H1 (cell line): ENCODE measurements around the gene CDH12. TPM values are rescaled to one million over a fixed set of nuclear protein-coding genes. Genes with fewer than 3 reads are reported as not detected.
"Not testable (repeated sequence)": the region's sequence is repeated elsewhere in the genome, so short reads cannot be mapped to it uniquely, and the experiment has no call there.

Experiments used
- CTCF ChIA-PET: fragments of 300-600 bp; sonication (Branson Sonifier 250); formaldehyde crosslinking; loops from one replicate; lab custom pipeline; 2021; ENCODE audit not compliant: partially characterized antibody; lab: Charles Lee
- POLR2A ChIA-PET: fragments of 300-600 bp; sonication (Branson Sonifier 250); formaldehyde crosslinking; loops from one replicate; lab custom pipeline; 2021; ENCODE audit warnings: inconsistent platforms; ENCODE audit not compliant: partially characterized antibody; lab: Charles Lee
- DNase-seq, 2 experiments: peaks; one replicate each; pipeline versions ENCODE4 v3.0.0 to v3.0.0-alpha.2; 2010 to 2022; ENCODE audit warnings: low spot score in 2 of 2, low read depth in 1 of 2, mixed read lengths in 1 of 2
- FAIRE-seq: peaks from 2 replicates; lab custom pipeline; 2011; peaks lifted over from hg19 to GRCh38; lab: Jason Lieb, UNC
- H2AFZ ChIP-seq: 2 replicates; pipeline ENCODE4 v1.8.1; 2012; ENCODE audit warnings: low read length, inconsistent platforms
- H2AK5ac ChIP-seq: 2 replicates; pipeline ENCODE4 v1.6.1; 2013; ENCODE audit warnings: low read depth, low read length
- H2BK120ac ChIP-seq: replicated peaks from 2 replicates; pipeline ENCODE3; 2013; ENCODE audit warnings: low read depth, low read length, inconsistent platforms
- H2BK12ac ChIP-seq: 2 replicates; pipeline ENCODE4 v1.6.1; 2013; ENCODE audit warnings: low read depth, low read length
- H2BK15ac ChIP-seq: 2 replicates; pipeline ENCODE4 v1.6.1; 2013; ENCODE audit warnings: low read length
- H2BK20ac ChIP-seq: 2 replicates; pipeline ENCODE4 v1.6.1; 2013; ENCODE audit warnings: low read length
- H2BK5ac ChIP-seq: 2 replicates; pipeline ENCODE4 v1.6.1; 2013; ENCODE audit warnings: low read depth, low read length
- H3K14ac ChIP-seq: 2 replicates; pipeline ENCODE4 v1.6.1; 2013; ENCODE audit warnings: inconsistent platforms; ENCODE audit not compliant: insufficient read length
- H3K18ac ChIP-seq: 2 replicates; pipeline ENCODE4 v1.6.1; 2013; ENCODE audit warnings: low read length; ENCODE audit errors: extremely low read depth
- H3K23ac ChIP-seq: 2 replicates; pipeline ENCODE4 v1.6.1; 2013; ENCODE audit warnings: inconsistent platforms; ENCODE audit not compliant: insufficient read length
- H3K23me2 ChIP-seq: 2 replicates; pipeline ENCODE4 v1.6.1; 2013; ENCODE audit warnings: low read depth, low read length
- H3K27ac ChIP-seq: 2 replicates; pipeline ENCODE4 v1.6.1; 2011; ENCODE audit warnings: low read depth, low read length, inconsistent platforms
- H3K27me3 ChIP-seq, 4 experiments: replicated peaks in 1 of 4; 1 replicate in 1 of 4; 2 replicates in 3 of 4; pipeline versions ENCODE4 v1.6.1 to v1.8.1; 2011 to 2013; ENCODE audit warnings: low read length in 3 of 4, mild to moderate bottlenecking in 3 of 4, inconsistent platforms in 2 of 4, mixed read lengths in 2 of 4, moderate library complexity in 1 of 4; ENCODE audit not compliant: control insufficient read depth in 3 of 4, insufficient read depth in 3 of 4; ENCODE audit errors: extremely low read depth in 1 of 4
- H3K36me3 ChIP-seq, 4 experiments: 2 replicates each; pipeline versions ENCODE4 v1.6.1 to v1.8.1; 2011 to 2013; ENCODE audit warnings: mild to moderate bottlenecking in 4 of 4, low read length in 3 of 4, moderate library complexity in 2 of 4, control low read depth in 1 of 4, inconsistent platforms in 1 of 4; ENCODE audit not compliant: insufficient read depth in 4 of 4, control insufficient read depth in 2 of 4
- H3K4ac ChIP-seq: replicated peaks from 2 replicates; pipeline ENCODE3; 2013; ENCODE audit warnings: low read length, low read depth, mixed read lengths, inconsistent platforms; ENCODE audit not compliant: insufficient read length
- H3K4me1 ChIP-seq, 4 experiments: replicated peaks in 1 of 4; 1 replicate in 1 of 4; 2 replicates in 3 of 4; pipeline versions ENCODE4 v1.6.1 to v1.8.1; 2011 to 2013; ENCODE audit warnings: low read length in 3 of 4, inconsistent platforms in 2 of 4, mixed read lengths in 1 of 4; ENCODE audit not compliant: insufficient read depth in 4 of 4, control insufficient read depth in 3 of 4
- H3K4me2 ChIP-seq, 2 experiments: 2 replicates each; pipeline versions ENCODE4 v1.6.1 to v1.8.1; 2011 to 2013; ENCODE audit warnings: low read depth in 2 of 2, low read length in 2 of 2, control low read depth in 1 of 2, inconsistent platforms in 1 of 2, mild to moderate bottlenecking in 1 of 2; ENCODE audit not compliant: insufficient read depth in 1 of 2
- H3K4me3 ChIP-seq, 4 experiments: fragments of 200-600, 300-600 bp in 1 of 4; sonication (generic), shearing (Covaris generic), sonication (Bioruptor Twin) in 1 of 4; 2 replicates each; pipeline versions ENCODE4 v1.5.1 to v1.8.1; 2011 to 2016; ENCODE audit warnings: low read length in 4 of 4, low read depth in 3 of 4, control low read depth in 2 of 4, inconsistent platforms in 2 of 4, mild to moderate bottlenecking in 2 of 4, mixed read lengths in 1 of 4, moderate library complexity in 1 of 4; ENCODE audit not compliant: insufficient read depth in 2 of 4; ENCODE audit errors: extremely low read depth in 1 of 4
- H3K56ac ChIP-seq: replicated peaks from 2 replicates; pipeline ENCODE3; 2013; ENCODE audit warnings: low read depth, mild to moderate bottlenecking, mixed read lengths, low read length, inconsistent platforms; ENCODE audit not compliant: insufficient read length
- H3K79me1 ChIP-seq: 2 replicates; pipeline ENCODE4 v1.6.1; 2013; ENCODE audit warnings: low read depth, low read length, control low read depth
- H3K79me2 ChIP-seq, 2 experiments: 2 replicates each; pipeline versions ENCODE4 v1.6.1 to v1.8.1; 2012 to 2013; ENCODE audit warnings: low read length in 2 of 2, mild to moderate bottlenecking in 2 of 2, inconsistent platforms in 1 of 2; ENCODE audit not compliant: insufficient read depth in 2 of 2, control insufficient read depth in 1 of 2
- H3K9ac ChIP-seq, 4 experiments: replicated peaks in 1 of 4; 1 replicate in 1 of 4; 2 replicates in 3 of 4; pipeline versions ENCODE4 v1.6.1 to v1.8.1; 2011 to 2013; ENCODE audit warnings: low read depth in 3 of 4, low read length in 3 of 4, control low read depth in 2 of 4, mild to moderate bottlenecking in 2 of 4, moderate library complexity in 2 of 4, inconsistent platforms in 1 of 4; ENCODE audit errors: extremely low read depth in 1 of 4
- H3K9me3 ChIP-seq, 2 experiments: 2 replicates each; pipeline versions ENCODE4 v1.6.1 to v1.8.1; 2012 to 2013; ENCODE audit warnings: mild to moderate bottlenecking in 2 of 2, moderate library complexity in 2 of 2, control low read depth in 1 of 2, inconsistent platforms in 1 of 2, low read depth in 1 of 2, low read length in 1 of 2, mixed read lengths in 1 of 2; ENCODE audit not compliant: insufficient read depth in 2 of 2
- H4K20me1 ChIP-seq, 2 experiments: replicated peaks in 1 of 2; 2 replicates each; pipeline versions ENCODE3 to v1.8.1; 2011 to 2013; ENCODE audit warnings: inconsistent platforms in 2 of 2, low read length in 2 of 2, mild to moderate bottlenecking in 1 of 2; ENCODE audit not compliant: insufficient read depth in 2 of 2, control insufficient read depth in 1 of 2
- H4K5ac ChIP-seq: 2 replicates; pipeline ENCODE4 v1.6.1; 2013; ENCODE audit warnings: low read length, low read depth, mixed read lengths, inconsistent platforms; ENCODE audit not compliant: insufficient read length
- H4K8ac ChIP-seq: 2 replicates; pipeline ENCODE4 v1.8.0; 2013; ENCODE audit warnings: mild to moderate bottlenecking, moderate library complexity, low read length, inconsistent platforms; ENCODE audit not compliant: insufficient read depth; ENCODE audit errors: extremely low read depth
- H4K91ac ChIP-seq: replicated peaks from 2 replicates; pipeline ENCODE3; 2013; ENCODE audit warnings: low read length, mixed read lengths, inconsistent platforms; ENCODE audit not compliant: insufficient read length
- WGBS, 2 experiments: shearing (Covaris generic) in 1 of 2; methylation state at CpG; one replicate each; pipeline versions ENCODE4 v1.1.6 to v1.1.7; 2013 to 2015; ENCODE audit warnings: low lambda C conversion rate in 2 of 2, mixed read lengths in 2 of 2, inconsistent platforms in 1 of 2, low coverage in 1 of 2, missing lambda C conversion rate in 1 of 2; ENCODE audit not compliant: insufficient replicate concordance in 2 of 2, insufficient coverage in 1 of 2, insufficient read length in 1 of 2; ENCODE audit errors: extremely low coverage in 1 of 2, missing lambda C conversion rate in 1 of 2; 5-methylcytosine and 5-hydroxymethylcytosine counted together
- polyA plus RNA-seq, 7 experiments: library from polyadenylated mRNA; depleted of rRNA in 3 of 7; stranded (reverse) in 5 of 7; unstranded in 2 of 7; fragments of >200 nt in 5 of 7; fragments of 200-250 nt in 2 of 7; gene quantifications; 1 replicate in 5 of 7; 2 replicates in 1 of 7; 4 replicates in 1 of 7; pipeline versions ENCODE4 v1.2.1 to v1.2.3, GENCODE V29; 2011 to 2013; ENCODE audit warnings: missing spikeins in 2 of 7, mixed read lengths in 2 of 7
- total RNA-seq: library from RNA; stranded (reverse); fragmentation: NEBNext Ultra II Directional; extraction: Animal tissue kit (Norgen Biotek cat#: 25700); gene quantifications from 2 replicates; pipeline ENCODE4 v1.2.1, GENCODE V29; 2021

CDH12 gene
- total and polyA plus RNA-seq, 2 of the 8 experiments (the other 6 are each of a cell fraction or from before 2014, with no cell fraction given) = 0.03 TPM; not detected in 1

DNA sequence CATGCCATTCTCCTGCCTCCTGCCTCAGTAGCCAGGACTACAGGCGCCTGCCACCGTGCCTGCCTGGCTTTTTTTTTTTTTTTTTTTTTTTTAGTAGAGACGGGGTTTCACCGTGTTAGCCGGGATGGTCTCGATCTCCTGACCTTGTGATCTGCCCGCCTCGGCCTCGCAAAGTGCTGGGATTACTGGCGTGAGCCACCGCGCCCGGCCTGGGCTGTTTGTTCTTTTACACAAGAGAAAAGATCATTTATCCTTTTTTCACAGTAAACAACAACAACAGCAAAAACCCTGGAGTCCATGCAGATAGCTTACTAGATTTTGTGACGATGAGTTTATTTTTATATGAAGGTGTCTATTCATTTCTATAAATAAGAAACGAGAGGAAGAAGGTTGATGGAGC, 538.1 kb downstream of the CDH12 start:
- H4K91ac ChIP-seq, POLR2A ChIA-PET: not testable (repeated sequence)

More for the DNA sequence above, 538.1 kb downstream of the CDH12 start:
- H2AFZ ChIP-seq, H4K5ac ChIP-seq, H3K23me2 ChIP-seq, H3K23ac ChIP-seq, H2BK12ac ChIP-seq, H2BK15ac ChIP-seq, H3K79me2 ChIP-seq, H3K27me3 ChIP-seq, H3K9ac ChIP-seq, H3K9me3 ChIP-seq, H2AK5ac ChIP-seq, H2BK20ac ChIP-seq, H3K14ac ChIP-seq, H4K8ac ChIP-seq, H3K4ac ChIP-seq, H3K79me1 ChIP-seq, DNase-seq, H3K4me2 ChIP-seq, H2BK5ac ChIP-seq, H3K18ac ChIP-seq, FAIRE-seq, H3K4me1 ChIP-seq, H3K27ac ChIP-seq, H2BK120ac ChIP-seq, H3K36me3 ChIP-seq, H3K56ac ChIP-seq, H3K4me3 ChIP-seq, H4K20me1 ChIP-seq: not testable (repeated sequence)
- WGBS, 2 experiments = 97 to 100% methylated on average over 1 to 6 of the region's 15 CpGs
- CTCF ChIA-PET = interaction anchor here (1.3 kb wide), 1 partner anchor 72 kb away, joined by 3 read pairs; no protein-coding TSS in a partner anchor
